IMR-90 (cell line): ENCODE measurements around the gene TMEM38A. TPM values are rescaled to one million over a fixed set of nuclear protein-coding genes. Genes with fewer than 3 reads are reported as not detected.

ENCODE experiments used
- ATAC-seq: fragments of 200-7000 bp; cut with Tn5 transposase; 2 replicates; pipeline ENCODE4 v1.9.1; 2020; ENCODE audit warnings: low read depth, mild to moderate bottlenecking, moderate library complexity
- Bru-seq: library from RNA; stranded (reverse); fragments of 400-500 nt; gene quantifications from one replicate; lab custom pipeline; 2021; lab: Mats Ljungman, UMichigan
- BruChase-seq, 2 experiments: library from RNA; stranded (reverse); fragments of 400-500 nt; gene quantifications; one replicate each; lab custom pipeline; 2021; lab: Mats Ljungman, UMichigan
- BruUV-seq: library from RNA; stranded (reverse); fragments of 400-500 nt; replicated peaks from 2 replicates; lab custom pipeline; 2021; lab: Mats Ljungman, UMichigan
- CTCF ChIA-PET: fragments of 300-600 bp; formaldehyde crosslinking; extraction: SDS; loops from one replicate; lab custom pipeline; 2021; ENCODE audit warnings: antibody characterized with exemption; lab: Yijun Ruan, JAX
- POLR2A ChIA-PET: fragments of 300-600 bp; sonication (Branson Sonifier 250); formaldehyde crosslinking; loops from one replicate; lab custom pipeline; 2022; ENCODE audit warnings: antibody characterized with exemption; ENCODE audit not compliant: unreplicated experiment; lab: Charles Lee
- DNase-seq: peaks from one replicate; pipeline ENCODE4 v3.0.0; 2013
- H2AFZ ChIP-seq: replicated peaks from 2 replicates; pipeline ENCODE3; 2013; ENCODE audit warnings: low read length, mild to moderate bottlenecking; ENCODE audit not compliant: poor library complexity
- H2AK5ac ChIP-seq: 2 replicates; pipeline ENCODE4 v1.6.1; 2013; ENCODE audit warnings: low read depth, low read length, inconsistent platforms
- H2AK9ac ChIP-seq: replicated peaks from 2 replicates; pipeline ENCODE3; 2013; ENCODE audit warnings: mild to moderate bottlenecking, low read depth, low read length, moderate library complexity; ENCODE audit not compliant: poor library complexity
- H2BK120ac ChIP-seq: 2 replicates; pipeline ENCODE4 v1.6.1; 2013; ENCODE audit warnings: low read depth, low read length, inconsistent platforms
- H2BK15ac ChIP-seq: 3 replicates; pipeline ENCODE4 v1.6.1; 2013; ENCODE audit warnings: low read depth, low read length, inconsistent platforms
- H2BK20ac ChIP-seq: 2 replicates; pipeline ENCODE4 v1.6.1; 2013; ENCODE audit warnings: low read depth, mild to moderate bottlenecking, inconsistent platforms, low read length, moderate library complexity
- H2BK5ac ChIP-seq: 2 replicates; pipeline ENCODE4 v1.6.1; 2013; ENCODE audit warnings: mild to moderate bottlenecking, low read depth, low read length, inconsistent platforms; ENCODE audit not compliant: poor library complexity, severe bottlenecking
- H3K14ac ChIP-seq: replicated peaks from 2 replicates; pipeline ENCODE4 v1.6.1; 2013; ENCODE audit warnings: low read depth, low read length, inconsistent platforms
- H3K18ac ChIP-seq: 2 replicates; pipeline ENCODE4 v1.6.1; 2013; ENCODE audit warnings: low read depth, low read length, control low read depth
- H3K23ac ChIP-seq: 2 replicates; pipeline ENCODE4 v1.6.1; 2013; ENCODE audit warnings: low read depth, low read length, inconsistent platforms
- H3K27ac ChIP-seq: 2 replicates; pipeline ENCODE4 v1.5.1; 2013; ENCODE audit warnings: mild to moderate bottlenecking, control low read depth, low read length; ENCODE audit not compliant: insufficient read depth
- H3K27me3 ChIP-seq: 2 replicates; pipeline ENCODE4 v1.6.1; 2013; ENCODE audit warnings: low read length; ENCODE audit not compliant: control insufficient read depth, insufficient read depth
- H3K36me3 ChIP-seq: 2 replicates; pipeline ENCODE4 v1.6.1; 2013; ENCODE audit warnings: low read length, mixed read lengths; ENCODE audit not compliant: control insufficient read depth, insufficient read depth
- H3K4ac ChIP-seq: 2 replicates; pipeline ENCODE4 v1.6.1; 2013; ENCODE audit warnings: low read depth, low read length, inconsistent platforms
- H3K4me1 ChIP-seq: 2 replicates; pipeline ENCODE4 v1.6.1; 2013; ENCODE audit warnings: low read length, mixed read lengths; ENCODE audit not compliant: control insufficient read depth, insufficient read depth
- H3K4me2 ChIP-seq: 2 replicates; pipeline ENCODE4 v1.6.1; 2013; ENCODE audit warnings: low read depth, mild to moderate bottlenecking, control low read depth, low read length, moderate library complexity
- H3K4me3 ChIP-seq: 2 replicates; pipeline ENCODE4 v1.5.1; 2013; ENCODE audit warnings: low read depth, mild to moderate bottlenecking, control low read depth, low read length, moderate library complexity; ENCODE audit not compliant: insufficient read depth
- H3K56ac ChIP-seq: 2 replicates; pipeline ENCODE4 v1.6.1; 2013; ENCODE audit warnings: low read length, inconsistent platforms; ENCODE audit not compliant: insufficient read depth; ENCODE audit errors: extremely low read depth
- H3K79me1 ChIP-seq, 2 experiments: 2 replicates each; pipeline ENCODE4 v1.6.1; 2013; ENCODE audit warnings: low read length in 2 of 2, inconsistent platforms in 1 of 2, low read depth in 1 of 2
- H3K9ac ChIP-seq: 2 replicates; pipeline ENCODE4 v1.6.1; 2013; ENCODE audit warnings: low read depth, low read length, control low read depth
- H3K9me1 ChIP-seq: 2 replicates; pipeline ENCODE4 v1.6.1; 2013; ENCODE audit warnings: low read length, inconsistent platforms; ENCODE audit not compliant: insufficient read depth
- H3K9me3 ChIP-seq: 2 replicates; pipeline ENCODE4 v1.6.1; 2013; ENCODE audit warnings: low read length; ENCODE audit not compliant: control insufficient read depth, insufficient read depth
- H4K20me1 ChIP-seq: 2 replicates; pipeline ENCODE4 v1.6.1; 2013; ENCODE audit warnings: low read length, inconsistent platforms; ENCODE audit not compliant: insufficient read depth
- H4K5ac ChIP-seq: 2 replicates; pipeline ENCODE4 v1.6.1; 2013; ENCODE audit warnings: mild to moderate bottlenecking, low read depth, low read length, control low read depth
- H4K8ac ChIP-seq, 2 experiments: 2 replicates each; pipeline ENCODE4 v1.6.1; 2013; ENCODE audit warnings: low read depth in 2 of 2, low read length in 2 of 2, control low read depth in 1 of 2, inconsistent platforms in 1 of 2
- H4K91ac ChIP-seq: 2 replicates; pipeline ENCODE4 v1.6.1; 2013; ENCODE audit warnings: low read depth, low read length, inconsistent platforms; ENCODE audit not compliant: insufficient read depth
- CEBPB ChIP-seq: IDR thresholded peaks from 2 replicates; pipeline ENCODE4 v1.6.1; 2012; ENCODE audit warnings: low read depth, low read length, improper control_type of control experiment
- CHD1 ChIP-seq: IDR thresholded peaks from 2 replicates; pipeline ENCODE4 v1.6.1; 2012; ENCODE audit warnings: low read depth, low read length, improper control_type of control experiment
- FOS ChIP-seq: fragments of 150-350 bp; IDR thresholded peaks from 2 replicates; pipeline ENCODE4 v1.6.1; 2016; ENCODE audit warnings: low read depth, low read length
- MAFK ChIP-seq: IDR thresholded peaks from 2 replicates; pipeline ENCODE4 v1.6.1; 2012; ENCODE audit warnings: low read depth, low read length, improper control_type of control experiment
- MAZ ChIP-seq: IDR thresholded peaks from 2 replicates; pipeline ENCODE4 v1.6.1; 2012; ENCODE audit warnings: low read depth, mild to moderate bottlenecking, low read length, improper control_type of control experiment, moderate library complexity, borderline replicate concordance
- MXI1 ChIP-seq: IDR thresholded peaks from 2 replicates; pipeline ENCODE4 v1.6.1; 2012; ENCODE audit warnings: low read depth, mild to moderate bottlenecking, low read length, moderate library complexity, borderline replicate concordance
- WGBS, 2 experiments: methylation state at CpG; one replicate each; pipeline versions ENCODE4 v1.1.5 to v1.1.7; 2013; ENCODE audit warnings: missing lambda C conversion rate in 2 of 2; ENCODE audit not compliant: insufficient read length in 1 of 2; ENCODE audit errors: extremely low coverage in 2 of 2; 5-methylcytosine and 5-hydroxymethylcytosine counted together
- dilution Hi-C: fragments of 300-500 bp; cut with HindIII; formaldehyde crosslinking; loops from one replicate; pipeline ENCODE4 v1.14.3; 2018; ENCODE audit warnings: low sequenced_read_pairs; ENCODE audit not compliant: unreplicated experiment
- in situ Hi-C: fragments of 300-500 bp; cut with MboI; formaldehyde crosslinking; loops from 3 replicates; pipeline ENCODE4 v1.14.3; 2019; ENCODE audit warnings: low sequenced_read_pairs, inconsistent platforms, mixed read lengths
- intact Hi-C: fragments of 100-400 bp; cut with micrococcal nuclease; formaldehyde crosslinking; loops from 2 replicates; pipeline ENCODE4 v1.10.0; 2022
- long read RNA-seq: library from polyadenylated mRNA; unstranded; transcript quantifications from one replicate; pipeline ENCODE4 v2.0.0, GENCODE V29; 2021; ENCODE audit not compliant: unreplicated experiment
- polyA plus RNA-seq, 3 experiments: library from polyadenylated mRNA; depleted of rRNA; stranded (reverse); fragments of >200 nt; gene quantifications; 2 replicates each; pipeline ENCODE4 v1.2.3, GENCODE V29; 2012; ENCODE audit warnings: low replicate concordance in 1 of 3
- total RNA-seq: library from RNA; depleted of rRNA; stranded (reverse); fragments of >200 nt; gene quantifications from 2 replicates; pipeline ENCODE4 v1.2.3, GENCODE V29; 2012; rRNA removed
- TF ChIP-seq, protein P1 (sequence below): conservative IDR thresholded peaks from 2 replicates; pipeline ENCODE4 v1.5.1; 2012; ENCODE audit warnings: mild to moderate bottlenecking, low read depth, low read length, improper control_type of control experiment

Gene TMEM38A, protein sequence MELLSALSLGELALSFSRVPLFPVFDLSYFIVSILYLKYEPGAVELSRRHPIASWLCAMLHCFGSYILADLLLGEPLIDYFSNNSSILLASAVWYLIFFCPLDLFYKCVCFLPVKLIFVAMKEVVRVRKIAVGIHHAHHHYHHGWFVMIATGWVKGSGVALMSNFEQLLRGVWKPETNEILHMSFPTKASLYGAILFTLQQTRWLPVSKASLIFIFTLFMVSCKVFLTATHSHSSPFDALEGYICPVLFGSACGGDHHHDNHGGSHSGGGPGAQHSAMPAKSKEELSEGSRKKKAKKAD
- 1.4 and 2.0 TPM in 2 replicates for total RNA-seq
- 1.3 and 2.2 TPM in 2 replicates for polyA plus RNA-seq (2012; rRNA removed)
- polyA plus RNA-seq (2012; cell fraction: cytosol; rRNA removed), result 1.3 and 2.7 TPM in 2 replicates
- 1.7 and 1.9 TPM in 2 replicates for polyA plus RNA-seq (2012; cell fraction: nucleus; rRNA removed; ENCODE audit: low replicate concordance)
- Bru-seq, nascent RNA, result percentile 35 among the genes with signal in this experiment
- BruChase-seq, experiment 1, labeled RNA remaining after a 6-hour chase, result percentile 50 among the genes with signal in this experiment
- BruChase-seq, experiment 2, labeled RNA remaining after a 2-hour chase, result percentile 38 among the genes with signal in this experiment
- long read RNA-seq, partial matches to known transcripts, result 0 of 3 reads
- long read RNA-seq, other reads (novel, unspliced or antisense), result 1 of 3 reads

DNA sequence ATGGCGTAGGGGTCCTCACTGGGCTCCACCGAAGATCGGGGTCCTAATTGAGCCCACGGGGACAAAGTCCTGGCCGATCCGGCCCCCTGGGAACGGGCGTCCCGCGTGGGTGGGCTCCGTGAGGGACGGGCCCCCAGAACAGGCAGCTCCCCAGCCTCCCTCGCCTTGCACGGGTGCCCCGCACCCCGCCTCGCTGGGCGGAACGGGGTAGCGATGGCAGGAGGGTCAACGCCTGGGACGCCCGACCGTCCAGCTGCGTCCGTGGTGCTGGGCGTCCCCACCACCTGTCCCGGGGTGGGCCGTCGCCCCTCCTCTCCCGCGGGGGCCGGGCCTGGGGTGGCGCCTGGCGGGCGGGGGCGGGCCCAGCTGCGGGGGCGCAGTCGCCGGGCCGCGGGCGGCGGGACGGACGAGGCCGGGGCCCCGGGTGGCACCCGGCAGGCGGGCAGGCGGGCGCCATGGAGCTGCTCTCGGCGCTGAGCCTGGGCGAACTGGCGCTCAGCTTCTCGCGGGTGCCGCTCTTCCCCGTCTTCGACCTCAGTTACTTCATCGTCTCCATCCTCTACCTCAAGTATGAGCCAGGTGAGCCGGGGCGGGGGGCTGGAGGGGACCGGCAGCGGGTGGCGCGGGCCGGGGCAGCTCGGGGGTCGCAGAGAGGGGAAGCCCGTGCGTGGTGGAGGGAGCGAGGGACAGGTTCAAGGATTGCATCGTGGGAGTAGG is at the start of gene TMEM38A:
Gene TMEM38A, plus strand, starts transcription at position 377 of the 717 bp plus-strand sequence. Its CDS starts 79 bp downstream, at position 456.
- peak within 1 kb of the TSS; percentile 35; the same call in 1 of the 2 replicates for H2AK5ac ChIP-seq
- peak within 1 kb of the TSS; percentile 92 for H3K9ac ChIP-seq
- no TSS peak for BruUV-seq
- peaks cover 12% of the 10 kb centered on the region for H3K36me3 ChIP-seq
- peak within 1 kb of the TSS; percentile 49 for H3K23ac ChIP-seq
- H3K27ac ChIP-seq, result peak within 1 kb of the TSS; percentile 94
- dilution Hi-C loops (no loop called here), in situ Hi-C loops (no loop called here), intact Hi-C loops (no loop called here)
- POLR2A ChIA-PET, result interaction anchor here (1.1 kb wide), 1 partner anchor 33 kb away, joined by 5 read pairs; the partner anchor contains the start of gene MED26
- peak within 1 kb of the TSS; percentile 93 for H4K91ac ChIP-seq
- no peak within 1 kb of the TSS for H2BK15ac ChIP-seq
- H3K18ac ChIP-seq, result no peak within 1 kb of the TSS
- H4K8ac ChIP-seq, result peak within 1 kb of the TSS; percentile 75 to 83; a peak in 3 of 4 replicates
- no peaks in the 10 kb centered on the region for H3K9me3 ChIP-seq
- H3K4ac ChIP-seq, result peak within 1 kb of the TSS; percentile 65
- peaks cover 22 to 37% of the 10 kb centered on the region in 2 experiments for H3K79me1 ChIP-seq
- peak within 1 kb of the TSS; percentile 88 for H3K4me2 ChIP-seq
- peaks cover 19% of the 10 kb centered on the region; the same call in 1 of the 2 replicates for H3K9me1 ChIP-seq
- peak within 1 kb of the TSS; percentile 83 for H3K4me3 ChIP-seq
- H4K20me1 ChIP-seq, result peaks cover 32% of the 10 kb centered on the region
- H2BK20ac ChIP-seq, result no peak within 1 kb of the TSS
- H2AFZ ChIP-seq, result peak within 1 kb of the TSS; percentile 97
- no peak within 1 kb of the TSS for H2BK120ac ChIP-seq
- no peak within 1 kb of the TSS for H2BK5ac ChIP-seq
- 3% methylated on average over 7 of the region's 76 CpGs; no CpG with 5 or more reads in 1 of the 2 experiments for WGBS, 2 experiments
- H3K27me3 ChIP-seq, result no peaks in the 10 kb centered on the region
- H2AK9ac ChIP-seq, result peak within 1 kb of the TSS; percentile 93
- CTCF ChIA-PET, result no interaction called here
- H3K56ac ChIP-seq, result peak within 1 kb of the TSS; percentile 96; the same call in 1 of the 2 replicates
- H3K4me1 ChIP-seq, result no peaks in the 10 kb centered on the region
- peak within 1 kb of the TSS; percentile 45; the same call in 1 of the 2 replicates for H4K5ac ChIP-seq
- DNase-seq (no peak), ATAC-seq (peak; percentile 8)
- H3K14ac ChIP-seq, result peak within 1 kb of the TSS; percentile 49; the same call in 1 of the 2 replicates
- TF ChIP-seq CEBPB (no peak), CHD1 (no peak), FOS (no peak), MAFK (no peak), MXI1 (no peak), MAZ (no peak)
- TF ChIP-seq, protein P1, sequence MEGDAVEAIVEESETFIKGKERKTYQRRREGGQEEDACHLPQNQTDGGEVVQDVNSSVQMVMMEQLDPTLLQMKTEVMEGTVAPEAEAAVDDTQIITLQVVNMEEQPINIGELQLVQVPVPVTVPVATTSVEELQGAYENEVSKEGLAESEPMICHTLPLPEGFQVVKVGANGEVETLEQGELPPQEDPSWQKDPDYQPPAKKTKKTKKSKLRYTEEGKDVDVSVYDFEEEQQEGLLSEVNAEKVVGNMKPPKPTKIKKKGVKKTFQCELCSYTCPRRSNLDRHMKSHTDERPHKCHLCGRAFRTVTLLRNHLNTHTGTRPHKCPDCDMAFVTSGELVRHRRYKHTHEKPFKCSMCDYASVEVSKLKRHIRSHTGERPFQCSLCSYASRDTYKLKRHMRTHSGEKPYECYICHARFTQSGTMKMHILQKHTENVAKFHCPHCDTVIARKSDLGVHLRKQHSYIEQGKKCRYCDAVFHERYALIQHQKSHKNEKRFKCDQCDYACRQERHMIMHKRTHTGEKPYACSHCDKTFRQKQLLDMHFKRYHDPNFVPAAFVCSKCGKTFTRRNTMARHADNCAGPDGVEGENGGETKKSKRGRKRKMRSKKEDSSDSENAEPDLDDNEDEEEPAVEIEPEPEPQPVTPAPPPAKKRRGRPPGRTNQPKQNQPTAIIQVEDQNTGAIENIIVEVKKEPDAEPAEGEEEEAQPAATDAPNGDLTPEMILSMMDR, result no peak
